IPS-15b (cell line): ENCODE measurements around the gene RBCK1.
"Not testable (repeated sequence)": the region's sequence is repeated elsewhere in the genome, so short reads cannot be mapped to it uniquely, and the experiment has no call there.

Experiments used
- H3K27me3 ChIP-seq: one replicate; pipeline ENCODE4 v1.6.1; 2013; ENCODE audit warnings: low read length; ENCODE audit not compliant: control insufficient read depth, insufficient read depth
- H3K36me3 ChIP-seq: one replicate; pipeline ENCODE4 v1.6.1; 2013; ENCODE audit warnings: low read length; ENCODE audit not compliant: control insufficient read depth, insufficient read depth
- H3K4me1 ChIP-seq: one replicate; pipeline ENCODE4 v1.6.1; 2013; ENCODE audit warnings: mild to moderate bottlenecking, low read length; ENCODE audit not compliant: control insufficient read depth, insufficient read depth
- H3K4me3 ChIP-seq: one replicate; pipeline ENCODE4 v1.5.1; 2013; ENCODE audit warnings: low read depth, low read length
- H3K9ac ChIP-seq: one replicate; pipeline ENCODE4 v1.6.1; 2013; ENCODE audit warnings: low read depth, mild to moderate bottlenecking, low read length
- H3K9me3 ChIP-seq: one replicate; pipeline ENCODE4 v1.6.1; 2013; ENCODE audit warnings: mild to moderate bottlenecking, low read length; ENCODE audit not compliant: control insufficient read depth, insufficient read depth

RBCK1 gene

DNA sequence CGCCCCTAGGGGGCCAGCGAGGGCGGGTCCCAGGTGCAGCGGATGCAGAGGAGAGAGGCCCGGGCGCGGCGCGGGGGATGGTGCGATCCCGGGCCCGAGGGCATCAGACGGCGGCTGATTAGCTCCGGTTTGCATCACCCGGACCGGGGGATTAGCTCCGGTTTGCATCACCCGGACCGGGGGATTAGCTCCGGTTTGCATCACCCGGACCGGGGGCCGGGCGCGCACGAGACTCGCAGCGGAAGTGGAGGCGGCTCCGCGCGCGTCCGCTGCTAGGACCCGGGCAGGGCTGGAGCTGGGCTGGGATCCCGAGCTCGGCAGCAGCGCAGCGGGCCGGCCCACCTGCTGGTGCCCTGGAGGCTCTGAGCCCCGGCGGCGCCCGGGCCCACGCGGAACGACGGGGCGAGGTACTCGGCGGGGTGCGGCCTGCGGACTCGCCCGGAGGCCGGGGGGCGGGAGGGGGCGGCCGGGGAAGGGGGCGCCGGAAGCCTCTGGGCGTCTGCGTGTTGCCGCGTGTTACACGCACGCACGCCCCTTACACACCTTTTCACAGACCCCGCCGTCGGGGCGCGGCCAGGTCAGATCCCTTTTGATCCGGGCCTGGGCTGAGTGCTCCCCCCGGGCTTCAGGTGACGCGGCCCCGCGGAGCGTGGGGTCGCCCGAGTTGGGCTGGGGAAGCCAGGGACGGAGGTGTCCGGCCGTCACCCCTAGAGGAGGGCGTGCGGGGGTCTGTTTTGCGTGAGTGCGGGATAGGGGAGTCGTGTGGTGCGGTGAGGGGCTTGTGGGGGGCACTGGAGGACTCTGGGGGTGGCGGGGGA, 27.1 kb upstream of the RBCK1 start:
- H3K4me1 ChIP-seq, result no peaks in the 10 kb centered on the region
- H3K9me3 ChIP-seq, result no peaks in the 10 kb centered on the region
- H3K27me3 ChIP-seq, result peaks cover 16% of the 10 kb centered on the region
- peak overlapping the region; percentile 37 for H3K9ac ChIP-seq
- peak overlapping the region; percentile 60 for H3K4me3 ChIP-seq
- H3K36me3 ChIP-seq, result no peaks in the 10 kb centered on the region

GRCh38 chr20:381581-382290, 26.4 kb upstream of the RBCK1 start:
- H3K9ac ChIP-seq, result peak overlapping the region; percentile 37
- peaks cover 16% of the 10 kb centered on the region for H3K27me3 ChIP-seq
- H3K9me3 ChIP-seq, result no peaks in the 10 kb centered on the region
- H3K4me3 ChIP-seq, result peak overlapping the region; percentile 60
- H3K36me3 ChIP-seq, result no peaks in the 10 kb centered on the region
- no peaks in the 10 kb centered on the region for H3K4me1 ChIP-seq

- Histone ChIP-seq H3K36me3 (no peaks in the 10 kb centered on the region), H3K9ac (no peak overlapping the region), H3K27me3 (peaks cover 16% of the 10 kb centered on the region), H3K4me3 (peak overlapping the region; percentile 43), H3K4me1 (no peaks in the 10 kb centered on the region), H3K9me3 (no peaks in the 10 kb centered on the region)
These were observed 25.6 kb upstream of the RBCK1 start for GRCh38 chr20:382291-383115.

DNA sequence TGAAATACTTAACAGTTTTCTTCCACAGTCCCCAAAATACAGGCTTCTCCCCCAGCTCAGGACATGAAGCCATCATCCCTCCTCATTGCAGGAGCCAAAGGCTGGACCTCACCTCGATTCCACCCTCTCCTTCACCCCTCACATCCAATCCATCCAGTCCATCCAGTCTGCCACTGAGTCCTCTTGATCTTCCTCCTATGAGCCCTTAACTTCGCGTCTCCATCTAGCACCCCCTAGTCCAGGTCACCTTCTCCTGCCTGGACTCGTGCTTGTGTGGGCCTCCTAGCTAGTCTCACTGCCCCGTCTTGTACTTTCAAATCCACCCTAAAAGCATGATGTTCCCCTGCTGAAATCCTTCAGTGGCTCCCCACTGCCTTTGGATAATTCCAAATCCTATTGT, 24.2 kb upstream of the RBCK1 start:
- H3K4me3 ChIP-seq, result no peak overlapping the region
- H3K36me3 ChIP-seq, result no peaks in the 10 kb centered on the region
- H3K9ac ChIP-seq, result no peak overlapping the region
- H3K27me3 ChIP-seq, result peaks cover 16% of the 10 kb centered on the region
- no peaks in the 10 kb centered on the region for H3K4me1 ChIP-seq
- H3K9me3 ChIP-seq, result no peaks in the 10 kb centered on the region

- Histone ChIP-seq H3K36me3 (peaks cover 7% of the 10 kb centered on the region), H3K4me3 (no peak overlapping the region), H3K9me3 (no peaks in the 10 kb centered on the region), H3K9ac (no peak overlapping the region), H3K4me1 (no peaks in the 10 kb centered on the region), H3K27me3 (peaks cover 16% of the 10 kb centered on the region)
These were observed 23.4 kb upstream of the RBCK1 start for GRCh38 chr20:384723-385122.

GRCh38 chr20:385448-385847, 22.7 kb upstream of the RBCK1 start:
- H3K4me1 ChIP-seq, result no peaks in the 10 kb centered on the region
- H3K9me3 ChIP-seq, result no peaks in the 10 kb centered on the region
- H3K27me3 ChIP-seq, result peaks cover 16% of the 10 kb centered on the region
- no peak overlapping the region for H3K9ac ChIP-seq
- H3K36me3 ChIP-seq, result peaks cover 7% of the 10 kb centered on the region
- no peak overlapping the region for H3K4me3 ChIP-seq

GRCh38 chr20:386634-387033, 21.5 kb upstream of the RBCK1 start:
- not testable (repeated sequence) for H3K9ac ChIP-seq, H3K4me3 ChIP-seq, H3K4me1 ChIP-seq, H3K9me3 ChIP-seq
- Histone ChIP-seq H3K27me3 (peaks cover 16% of the 10 kb centered on the region), H3K36me3 (peaks cover 11% of the 10 kb centered on the region)

GRCh38 chr20:387520-387919, 20.6 kb upstream of the RBCK1 start:
- Histone ChIP-seq H3K9me3 (no peaks in the 10 kb centered on the region), H3K4me3 (no peak overlapping the region), H3K4me1 (no peaks in the 10 kb centered on the region), H3K36me3 (peaks cover 11% of the 10 kb centered on the region), H3K27me3 (peaks cover 10% of the 10 kb centered on the region), H3K9ac (no peak overlapping the region)

DNA sequence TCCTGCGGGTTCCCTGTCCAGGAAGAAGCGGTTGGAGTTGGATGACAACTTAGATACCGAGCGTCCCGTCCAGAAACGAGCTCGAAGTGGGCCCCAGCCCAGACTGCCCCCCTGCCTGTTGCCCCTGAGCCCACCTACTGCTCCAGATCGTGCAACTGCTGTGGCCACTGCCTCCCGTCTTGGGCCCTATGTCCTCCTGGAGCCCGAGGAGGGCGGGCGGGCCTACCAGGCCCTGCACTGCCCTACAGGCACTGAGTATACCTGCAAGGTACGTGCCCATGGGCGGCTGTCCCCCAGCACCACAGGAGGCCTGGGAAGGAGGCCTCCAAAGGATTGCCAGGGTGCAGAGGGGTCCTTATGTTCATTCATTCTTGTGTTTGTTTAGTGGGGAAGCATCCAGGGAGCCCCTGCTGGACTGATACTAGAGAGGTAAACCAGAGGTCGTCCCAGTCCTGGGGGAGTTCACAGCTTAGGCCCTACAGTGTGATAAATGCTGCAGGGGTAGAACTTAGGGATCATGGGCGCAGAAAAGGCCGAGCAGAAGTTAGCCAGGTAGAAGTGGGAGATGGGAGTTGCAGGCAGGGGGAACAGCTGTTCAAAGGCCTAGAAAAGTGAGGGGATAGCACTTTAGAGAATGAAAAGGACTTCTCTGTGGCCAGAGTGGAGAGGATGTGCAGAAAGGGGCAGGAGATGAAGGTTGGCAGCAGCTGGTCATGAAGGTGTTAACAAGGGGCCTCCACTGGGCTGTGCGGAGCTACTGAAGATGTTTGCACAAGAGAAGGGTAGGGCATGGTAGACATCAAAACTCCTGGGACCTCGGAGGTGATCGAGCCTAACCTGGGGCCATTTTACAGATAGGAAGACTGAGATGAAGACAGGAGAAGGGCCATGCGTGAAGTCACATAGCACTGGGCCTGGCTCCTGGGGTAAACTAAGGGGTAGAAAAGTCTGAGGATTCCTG, 19.8 kb upstream of the RBCK1 start:
- no peak overlapping the region for H3K9ac ChIP-seq
- no peaks in the 10 kb centered on the region for H3K4me1 ChIP-seq
- H3K36me3 ChIP-seq, result peaks cover 11% of the 10 kb centered on the region
- H3K27me3 ChIP-seq, result peaks cover 3% of the 10 kb centered on the region
- no peak overlapping the region for H3K4me3 ChIP-seq
- no peaks in the 10 kb centered on the region for H3K9me3 ChIP-seq

DNA sequence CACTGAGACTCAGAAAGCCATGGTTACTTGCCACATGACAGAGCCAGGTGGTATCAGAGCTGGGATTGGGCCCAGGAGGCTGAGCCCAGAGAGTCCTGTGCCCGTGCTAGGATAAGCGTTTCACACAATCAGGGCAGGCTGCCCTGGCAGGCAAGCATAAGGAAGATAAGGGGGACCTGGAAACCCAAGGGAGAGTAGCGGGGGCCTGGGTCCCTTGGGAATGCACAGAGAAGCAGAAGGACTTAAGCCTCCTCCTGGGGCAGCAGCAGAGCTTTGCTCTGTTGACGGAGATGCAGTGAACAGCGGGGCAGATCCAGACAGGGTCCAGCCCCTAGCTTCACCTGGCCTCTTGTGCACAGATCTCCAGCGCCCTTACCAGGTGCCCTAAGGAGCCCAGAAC, 18.9 kb upstream of the RBCK1 start:
- Histone ChIP-seq H3K9ac (no peak overlapping the region), H3K36me3 (peaks cover 11% of the 10 kb centered on the region), H3K4me3 (no peak overlapping the region), H3K27me3 (no peaks in the 10 kb centered on the region), H3K4me1 (no peaks in the 10 kb centered on the region), H3K9me3 (no peaks in the 10 kb centered on the region)
